Neural progenitor cell (in vitro differentiated cells): Measurements from ENCODE around the gene C1QL4. TPM values are rescaled to one million over a fixed set of nuclear protein-coding genes. Genes with fewer than 3 reads are reported as not detected.

Experiments
- DNase-seq: peaks from one replicate; pipeline ENCODE4 v3.0.0-alpha.2; 2016; ENCODE audit warnings: low spot score
- H2AFZ ChIP-seq: fragments of 200-600 bp; sonication (generic); replicated peaks from 2 replicates; pipeline ENCODE4 v1.6.1; 2016; ENCODE audit warnings: antibody characterized with exemption
- H3F3A ChIP-seq: fragments of 200-600 bp; sonication (generic); 2 replicates; pipeline ENCODE4 v1.6.1; 2016; ENCODE audit warnings: antibody characterized with exemption, low read depth
- H3K27ac ChIP-seq: fragments of 200-600 bp; sonication (generic); 2 replicates; pipeline ENCODE4 v1.5.1; 2016; ENCODE audit warnings: mild to moderate bottlenecking
- H3K27me3 ChIP-seq: fragments of 200-600 bp; sonication (generic); 2 replicates; pipeline ENCODE4 v1.6.1; 2016; ENCODE audit warnings: mild to moderate bottlenecking, moderate library complexity
- H3K36me3 ChIP-seq: fragments of 200-600 bp; sonication (generic); 2 replicates; pipeline ENCODE4 v1.5.1; 2016
- H3K4me1 ChIP-seq: fragments of 200-600 bp; sonication (generic); 2 replicates; pipeline ENCODE4 v1.6.1; 2016; ENCODE audit warnings: mixed run types
- H3K4me2 ChIP-seq: fragments of 200-600 bp; sonication (generic); 2 replicates; pipeline ENCODE4 v1.6.1; 2016
- H3K4me3 ChIP-seq: fragments of 200-600 bp; sonication (generic); 2 replicates; pipeline ENCODE4 v1.5.1; 2016
- H3K79me2 ChIP-seq: fragments of 200-600 bp; sonication (generic); 2 replicates; pipeline ENCODE4 v1.6.1; 2016; ENCODE audit warnings: low read depth
- H3K9ac ChIP-seq: fragments of 200-600 bp; sonication (generic); 2 replicates; pipeline ENCODE4 v1.6.1; 2016
- H3K9me3 ChIP-seq: fragments of 200-600 bp; sonication (generic); 2 replicates; pipeline ENCODE4 v1.5.1; 2016; ENCODE audit warnings: low read depth
- H4K20me1 ChIP-seq: fragments of 200-600 bp; sonication (generic); 2 replicates; pipeline ENCODE4 v1.6.1; 2016; ENCODE audit warnings: low read depth
- H3K27ac Mint-ChIP-seq: 3 replicates; pipeline ENCODE4 v1.8.0; 2021; ENCODE audit warnings: mixed read lengths
- H3K27me3 Mint-ChIP-seq: 2 replicates; pipeline ENCODE4 v1.8.0; 2022; ENCODE audit warnings: low read depth, mild to moderate bottlenecking, inconsistent platforms, moderate library complexity, mixed read lengths; ENCODE audit not compliant: insufficient read depth
- H3K36me3 Mint-ChIP-seq: 3 replicates; pipeline ENCODE4 v1.8.0; 2021; ENCODE audit warnings: mixed read lengths
- H3K4me1 Mint-ChIP-seq: 3 replicates; pipeline ENCODE4 v1.8.0; 2021; ENCODE audit warnings: mixed read lengths
- H3K4me3 Mint-ChIP-seq: 3 replicates; pipeline ENCODE4 v1.8.0; 2021; ENCODE audit warnings: mild to moderate bottlenecking, moderate library complexity, mixed read lengths
- H3K9me3 Mint-ChIP-seq: 3 replicates; pipeline ENCODE4 v1.8.0; 2020; ENCODE audit warnings: mixed read lengths
- EZH2 ChIP-seq: fragments of 200-600 bp; sonication (generic); IDR thresholded peaks from 2 replicates; pipeline ENCODE4 v1.6.1; 2017; ENCODE audit warnings: antibody characterized with exemption, mild to moderate bottlenecking, moderate library complexity
- EZH2phosphoT487 ChIP-seq: fragments of 200-600 bp; sonication (generic); IDR thresholded peaks from 2 replicates; pipeline ENCODE4 v1.6.1; 2017; ENCODE audit warnings: antibody characterized with exemption
- total RNA-seq: library from RNA; depleted of rRNA; stranded (reverse); fragments of >200 nt; gene quantifications from 2 replicates; pipeline ENCODE4 v1.2.3, GENCODE V29; 2015; ENCODE audit warnings: low replicate concordance
- TF ChIP-seq, protein P1 (sequence below): fragments of 200-600 bp; sonication (generic); IDR thresholded peaks from 2 replicates; pipeline ENCODE4 v1.5.1; 2017; ENCODE audit warnings: antibody characterized with exemption, mild to moderate bottlenecking

C1QL4 gene
- total RNA-seq, 1 donor from 2014 or later, result 0.84 TPM

DNA sequence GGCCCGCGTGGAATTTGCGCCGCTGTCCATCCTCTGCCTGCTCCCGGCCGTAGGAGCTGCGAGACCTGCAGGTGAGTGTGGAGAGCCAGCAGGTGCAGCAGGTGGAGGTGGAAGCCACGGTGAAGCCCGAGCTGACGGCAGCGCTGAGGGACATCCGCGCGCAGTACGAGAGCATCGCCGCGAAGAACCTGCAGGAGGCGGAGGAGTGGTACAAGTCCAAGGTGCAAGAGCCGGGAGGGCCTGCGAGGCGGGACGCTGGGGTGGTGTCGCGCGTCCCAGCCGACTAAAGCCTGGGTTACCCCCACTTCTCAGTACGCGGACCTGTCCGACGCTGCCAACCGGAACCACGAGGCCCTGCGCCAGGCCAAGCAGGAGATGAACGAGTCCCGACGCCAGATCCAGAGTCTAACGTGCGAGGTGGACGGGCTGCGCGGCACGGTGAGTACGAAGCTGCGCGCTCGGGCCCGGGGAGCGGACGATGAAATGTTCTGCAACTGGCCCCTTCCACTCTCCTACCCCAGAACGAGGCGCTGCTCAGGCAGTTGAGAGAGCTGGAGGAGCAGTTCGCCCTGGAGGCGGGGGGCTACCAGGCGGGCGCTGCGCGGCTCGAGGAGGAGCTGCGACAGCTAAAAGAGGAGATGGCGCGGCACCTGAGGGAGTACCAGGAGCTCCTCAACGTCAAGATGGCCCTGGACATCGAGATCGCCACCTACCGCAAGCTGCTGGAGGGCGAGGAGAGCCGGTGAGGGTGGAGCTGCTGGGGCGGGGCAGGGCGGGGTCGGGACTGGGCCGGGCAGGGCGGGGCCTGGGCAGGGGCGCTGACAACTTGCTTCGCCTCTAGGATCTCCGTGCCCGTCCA, 39.9 kb downstream of the C1QL4 start:
- Histone ChIP-seq H2AFZ (peak overlapping the region; percentile 34), H3K4me3 (peak overlapping the region; percentile 30), H3K79me2 (no peaks in the 10 kb centered on the region), H3K36me3 (no peaks in the 10 kb centered on the region), H3F3A (peaks cover 41% of the 10 kb centered on the region), H3K27ac (no peak overlapping the region), H4K20me1 (peaks cover 38% of the 10 kb centered on the region), H3K4me1 (peaks cover 27% of the 10 kb centered on the region), H3K9me3 (no peaks in the 10 kb centered on the region), H3K9ac (no peak overlapping the region), H3K27me3 (peaks cover 94% of the 10 kb centered on the region), H3K4me2 (peak overlapping the region; percentile 70)
- TF ChIP-seq, protein P1, sequence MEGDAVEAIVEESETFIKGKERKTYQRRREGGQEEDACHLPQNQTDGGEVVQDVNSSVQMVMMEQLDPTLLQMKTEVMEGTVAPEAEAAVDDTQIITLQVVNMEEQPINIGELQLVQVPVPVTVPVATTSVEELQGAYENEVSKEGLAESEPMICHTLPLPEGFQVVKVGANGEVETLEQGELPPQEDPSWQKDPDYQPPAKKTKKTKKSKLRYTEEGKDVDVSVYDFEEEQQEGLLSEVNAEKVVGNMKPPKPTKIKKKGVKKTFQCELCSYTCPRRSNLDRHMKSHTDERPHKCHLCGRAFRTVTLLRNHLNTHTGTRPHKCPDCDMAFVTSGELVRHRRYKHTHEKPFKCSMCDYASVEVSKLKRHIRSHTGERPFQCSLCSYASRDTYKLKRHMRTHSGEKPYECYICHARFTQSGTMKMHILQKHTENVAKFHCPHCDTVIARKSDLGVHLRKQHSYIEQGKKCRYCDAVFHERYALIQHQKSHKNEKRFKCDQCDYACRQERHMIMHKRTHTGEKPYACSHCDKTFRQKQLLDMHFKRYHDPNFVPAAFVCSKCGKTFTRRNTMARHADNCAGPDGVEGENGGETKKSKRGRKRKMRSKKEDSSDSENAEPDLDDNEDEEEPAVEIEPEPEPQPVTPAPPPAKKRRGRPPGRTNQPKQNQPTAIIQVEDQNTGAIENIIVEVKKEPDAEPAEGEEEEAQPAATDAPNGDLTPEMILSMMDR, result peak; percentile 23
- peak; percentile 82 for TF ChIP-seq EZH2phosphoT487
- peak; percentile 97 for TF ChIP-seq EZH2
- Mint-ChIP-seq H3K27me3 (peaks cover 53% of the 10 kb centered on the region), H3K4me1 (peaks cover 17% of the 10 kb centered on the region), H3K4me3 (peak overlapping the region; percentile 69), H3K36me3 (no peaks in the 10 kb centered on the region), H3K27ac (no peak overlapping the region), H3K9me3 (peaks cover 2% of the 10 kb centered on the region)
- peak; percentile 80 for DNase-seq

DNA sequence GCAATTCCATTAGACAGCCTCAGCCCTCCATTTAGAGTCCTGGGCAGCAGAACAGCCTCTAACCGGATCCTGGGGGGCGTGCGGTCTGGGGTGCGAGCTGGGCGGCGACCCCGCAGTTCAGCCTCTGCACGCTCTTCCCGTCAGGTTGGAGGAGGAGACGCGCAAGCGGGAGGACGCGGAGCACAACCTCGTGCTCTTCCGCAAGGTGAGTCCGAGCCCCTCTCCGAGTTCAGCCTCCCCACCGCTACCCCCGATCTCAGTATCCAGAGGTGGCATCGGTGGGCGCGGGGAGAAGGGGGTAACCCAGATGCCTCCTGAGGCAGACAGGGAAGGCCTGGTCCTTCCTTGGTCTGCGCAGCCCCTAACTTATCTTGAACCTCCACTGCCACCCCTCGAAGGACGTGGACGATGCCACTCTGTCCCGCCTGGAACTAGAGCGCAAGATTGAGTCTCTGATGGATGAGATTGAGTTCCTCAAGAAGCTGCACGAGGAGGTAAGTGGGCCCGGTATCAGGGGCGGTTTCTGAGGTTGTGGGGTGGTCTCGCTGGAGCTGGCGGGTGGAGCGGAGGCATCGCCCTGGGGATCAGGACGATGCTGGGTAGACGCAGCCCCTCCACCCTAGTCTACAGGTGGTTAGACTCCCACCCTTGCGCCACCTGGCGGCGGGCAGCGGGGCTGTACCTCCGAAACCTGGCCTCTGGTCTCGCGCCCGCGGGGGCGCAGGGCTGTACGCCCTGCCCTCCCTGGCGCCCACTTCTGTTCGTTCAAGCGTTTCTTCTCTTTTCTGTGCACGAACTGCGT, 40.8 kb downstream of the C1QL4 start:
- TF ChIP-seq, protein P1, result peak; percentile 73
- no peak for TF ChIP-seq EZH2phosphoT487
- DNase-seq, result peak; percentile 78
- Histone ChIP-seq H4K20me1 (peaks cover 38% of the 10 kb centered on the region), H3K4me1 (peaks cover 27% of the 10 kb centered on the region), H3K9ac (no peak overlapping the region), H3K4me2 (peak overlapping the region; percentile 70), H3K9me3 (no peaks in the 10 kb centered on the region), H3K27ac (no peak overlapping the region), H3K79me2 (no peaks in the 10 kb centered on the region), H3K27me3 (peaks cover 95% of the 10 kb centered on the region), H3F3A (peaks cover 41% of the 10 kb centered on the region), H3K4me3 (peak overlapping the region; percentile 30), H2AFZ (peak overlapping the region; percentile 34), H3K36me3 (no peaks in the 10 kb centered on the region)
- H3K4me3 Mint-ChIP-seq, result peak overlapping the region; percentile 69
- no peaks in the 10 kb centered on the region for H3K36me3 Mint-ChIP-seq
- peaks cover 17% of the 10 kb centered on the region for H3K4me1 Mint-ChIP-seq
- H3K27me3 Mint-ChIP-seq, result peaks cover 55% of the 10 kb centered on the region
- peaks cover 2% of the 10 kb centered on the region for H3K9me3 Mint-ChIP-seq
- H3K27ac Mint-ChIP-seq, result no peak overlapping the region

DNA sequence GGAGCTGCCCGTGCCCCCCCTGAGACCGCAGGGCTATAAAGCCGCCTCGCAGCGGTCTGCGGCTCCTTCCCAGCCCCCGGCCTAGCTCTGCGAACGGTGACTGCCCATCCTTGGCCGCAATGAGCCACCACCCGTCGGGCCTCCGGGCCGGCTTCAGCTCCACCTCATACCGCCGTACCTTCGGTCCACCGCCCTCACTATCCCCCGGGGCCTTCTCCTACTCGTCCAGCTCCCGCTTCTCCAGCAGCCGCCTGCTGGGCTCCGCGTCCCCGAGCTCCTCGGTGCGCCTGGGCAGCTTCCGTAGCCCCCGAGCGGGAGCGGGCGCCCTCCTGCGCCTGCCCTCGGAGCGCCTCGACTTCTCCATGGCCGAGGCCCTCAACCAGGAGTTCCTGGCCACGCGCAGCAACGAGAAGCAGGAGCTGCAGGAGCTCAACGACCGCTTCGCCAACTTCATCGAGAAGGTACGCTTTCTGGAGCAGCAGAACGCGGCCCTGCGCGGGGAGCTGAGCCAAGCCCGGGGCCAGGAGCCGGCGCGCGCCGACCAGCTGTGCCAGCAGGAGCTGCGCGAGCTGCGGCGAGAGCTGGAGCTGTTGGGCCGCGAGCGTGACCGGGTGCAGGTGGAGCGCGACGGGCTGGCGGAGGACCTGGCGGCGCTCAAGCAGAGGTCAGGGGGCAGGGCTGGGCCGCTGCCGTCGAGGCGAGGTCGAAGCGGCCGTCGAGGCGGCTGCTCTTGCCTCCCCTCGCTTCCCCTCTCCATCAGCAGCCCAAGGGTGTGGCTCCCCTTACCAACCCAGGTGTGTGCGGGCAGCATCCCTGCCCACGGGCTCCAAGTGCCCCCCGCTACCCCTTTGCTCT, 41.7 kb downstream of the C1QL4 start, which contains the start of gene PRPH:
TSS of gene PRPH (plus strand) at position 66 of the 855 bp plus-strand sequence. CDS start at position 120, 54 bp downstream.
- H3K4me2 ChIP-seq, result peak within 1 kb of the TSS; percentile 72
- Mint-ChIP-seq H3K4me3 (no peak within 1 kb of the TSS), H3K27me3 (peaks cover 51% of the 10 kb centered on the region), H3K4me1 (peaks cover 17% of the 10 kb centered on the region), H3K27ac (no peak within 1 kb of the TSS), H3K36me3 (no peaks in the 10 kb centered on the region), H3K9me3 (peaks cover 2% of the 10 kb centered on the region)
- H3K9me3 ChIP-seq, result no peaks in the 10 kb centered on the region
- peaks cover 41% of the 10 kb centered on the region for H3F3A ChIP-seq
- no peak within 1 kb of the TSS for H3K9ac ChIP-seq
- DNase-seq, result peak; percentile 65
- H3K27ac ChIP-seq, result no peak within 1 kb of the TSS
- TF ChIP-seq, protein P1, result peak; percentile 29
- peak; percentile 97 for TF ChIP-seq EZH2phosphoT487
- TF ChIP-seq EZH2, result peak; percentile 93
- peaks cover 27% of the 10 kb centered on the region for H3K4me1 ChIP-seq
- H2AFZ ChIP-seq, result peak within 1 kb of the TSS; percentile 78
- no peaks in the 10 kb centered on the region for H3K79me2 ChIP-seq
- H4K20me1 ChIP-seq, result peaks cover 38% of the 10 kb centered on the region
- no peaks in the 10 kb centered on the region for H3K36me3 ChIP-seq
- H3K27me3 ChIP-seq, result peaks cover 88% of the 10 kb centered on the region
- peak within 1 kb of the TSS; percentile 29 for H3K4me3 ChIP-seq
